Measurements from ENCODE around the gene ZNRD2. TPM values are rescaled to one million over a fixed set of nuclear protein-coding genes. Genes with fewer than 3 reads are reported as not detected.

The ZNRD2 gene
- total RNA-seq, 1 experiment from 2014 or later: 70.9 TPM

- no peak for TF ChIP-seq STAT6 (CRISPR knock-in tag; conservative IDR thresholded peaks at IDR 0.05; ENCODE audit: low read depth)
- 0 out of 2 replicates have a peak, but pooled peaks have one; percentile 27 for TF ChIP-seq FOXP1 (CRISPR knock-in tag; IDR thresholded peaks at IDR 0.05; ENCODE audit: borderline replicate concordance)
- TF ChIP-seq JUN (CRISPR knock-in tag; IDR thresholded peaks at IDR 0.05): no peak
- TF ChIP-seq ZNF396 (CRISPR knock-in tag; IDR thresholded peaks at IDR 0.05; ENCODE audit: borderline replicate concordance): no peak
- TF ChIP-seq TP53 (CRISPR knock-in tag; IDR thresholded peaks at IDR 0.05): no peak
- 0 out of 2 replicates have a peak, but pooled peaks have one; percentile 29 for TF ChIP-seq MYBL2 (CRISPR knock-in tag; IDR thresholded peaks at IDR 0.05)
- no peak for TF ChIP-seq E2F5 (CRISPR knock-in tag; IDR thresholded peaks at IDR 0.05)
- no peak for TF ChIP-seq IRF1 (CRISPR knock-in tag; IDR thresholded peaks at IDR 0.05)
Measured at GRCh38 chr11:65575568-65576231, 5.4 kb downstream of the ZNRD2 start, which contains the start of gene EHBP1L1 (continued).

GRCh38 chr11:65576232-65576866 lies 6.1 kb downstream of the ZNRD2 start:
- DNase-seq (ENCODE audit: low spot score) (no peak), ATAC-seq (no peak)
- ChIA-PET CTCF (interaction anchor here (0.7 to 4.0 kb wide), 10 partner anchors 10 to 37 kb away, joined by 3 to 55 read pairs (median 6); partner anchors contain the start of gene KCNK7), POLR2A (interaction anchor here (0.9 to 1.7 kb wide), 3 partner anchors 15 to 39 kb away, joined by 3 to 6 read pairs (median 3); partner anchors contain the start of gene PCNX3)
- Mint-ChIP-seq H3K36me3 (no peaks in the 10 kb centered on the region), H3K9me3 (no peaks in the 10 kb centered on the region), H3K4me3 (peak overlapping the region; percentile 64), H3K4me1 (peaks cover 31% of the 10 kb centered on the region), H3K27ac (no peak overlapping the region), H3K27me3 (ENCODE audit: low read depth) (peaks cover 38% of the 10 kb centered on the region)
- TF ChIP-seq MAX (CRISPR knock-in tag; IDR thresholded peaks at IDR 0.05): no peak
- TF ChIP-seq ATF2 (CRISPR knock-in tag; IDR thresholded peaks at IDR 0.05; ENCODE audit: borderline replicate concordance, low read depth): no peak
- TF ChIP-seq GTF2I (CRISPR knock-in tag; conservative IDR thresholded peaks at IDR 0.05): no peak
- no peak for TF ChIP-seq SOX15 (CRISPR knock-in tag; IDR thresholded peaks at IDR 0.05)
- TF ChIP-seq FOXP4 (CRISPR knock-in tag; IDR thresholded peaks at IDR 0.05): no peak
- TF ChIP-seq GABPB1 (CRISPR knock-in tag; IDR thresholded peaks at IDR 0.05): no peak
- no peak for TF ChIP-seq E2F4 (CRISPR knock-in tag; IDR thresholded peaks at IDR 0.05; ENCODE audit: borderline replicate concordance, low read depth)
- TF ChIP-seq STAT6 (CRISPR knock-in tag; conservative IDR thresholded peaks at IDR 0.05; ENCODE audit: low read depth): no peak
- TF ChIP-seq PRDM15 (CRISPR knock-in tag; IDR thresholded peaks at IDR 0.05): no peak
- no peak for TF ChIP-seq FOXK1 (CRISPR knock-in tag; IDR thresholded peaks at IDR 0.05)
